Fibroblast of skin of left biceps (primary cell): ENCODE results near the gene ZFPL1.

Experiments
- DNase-seq, 2 experiments: peaks; one replicate each; pipeline ENCODE4 v3.0.0-alpha.2; 2013; ENCODE audit warnings: low read depth in 2 of 2

The ZFPL1 gene

GRCh38 chr11:65090628-65091027, 6.6 kb downstream of the ZFPL1 start:
- no peak for DNase-seq

GRCh38 chr11:65095427-65095826, 11.4 kb downstream of the ZFPL1 start:
- no peak for DNase-seq

GRCh38 chr11:65095974-65096806, 12.2 kb downstream of the ZFPL1 start, which contains the start of gene VPS51:
TSS of gene VPS51 (plus strand) at chr11:65096214. CDS start at chr11:65096251, 37 bp downstream.
- peak; percentile 73 to 74 for DNase-seq

- DNase-seq = no peak
Observed at GRCh38 chr11:65096926-65097325, 12.9 kb downstream of the ZFPL1 start.

- DNase-seq = no peak
Observed at GRCh38 chr11:65100674-65101350, 16.8 kb downstream of the ZFPL1 start.

GRCh38 chr11:65102142-65103095, 18.4 kb downstream of the ZFPL1 start:
- no peak for DNase-seq

- no peak for DNase-seq
Observed at GRCh38 chr11:65103476-65103875, 19.5 kb downstream of the ZFPL1 start.

GRCh38 chr11:65104628-65105027, 20.6 kb downstream of the ZFPL1 start:
- no peak for DNase-seq

- no peak for DNase-seq
Observed at GRCh38 chr11:65107078-65107477, 23.1 kb downstream of the ZFPL1 start.

- DNase-seq = no peak
Observed at GRCh38 chr11:65107751-65108468, 23.9 kb downstream of the ZFPL1 start.

GRCh38 chr11:65108469-65109123, 24.6 kb downstream of the ZFPL1 start:
- no peak for DNase-seq

- no peak for DNase-seq
Observed at GRCh38 chr11:65109231-65110198, 25.5 kb downstream of the ZFPL1 start.

GRCh38 chr11:65110354-65110861, 26.4 kb downstream of the ZFPL1 start:
- DNase-seq = peak; percentile 35 to 36

- DNase-seq = no peak
Observed at GRCh38 chr11:65111159-65111743, 27.2 kb downstream of the ZFPL1 start.

GRCh38 chr11:65111744-65112545, 27.9 kb downstream of the ZFPL1 start, which contains the start of gene TM7SF2:
TSS of gene TM7SF2 (plus strand) at chr11:65111872. CDS start at chr11:65112016, 144 bp downstream.
- DNase-seq = peak; percentile 47 to 61

- no peak for DNase-seq
Observed at GRCh38 chr11:65112546-65113360, 28.7 kb downstream of the ZFPL1 start.

- DNase-seq = no peak
Observed at GRCh38 chr11:65113361-65113756, 29.3 kb downstream of the ZFPL1 start.
